PFSK-1 (cell line): Measurements from ENCODE around the gene UFSP1.

Source experiments
- FOXP2 ChIP-seq: optimal IDR thresholded peaks from 2 replicates; pipeline ENCODE3; 2011; ENCODE audit warnings: borderline replicate concordance, control low read depth, inconsistent platforms; ENCODE audit not compliant: insufficient read depth; ENCODE audit errors: extremely low read length, extremely low read depth
- POLR2AphosphoS5 ChIP-seq: IDR thresholded peaks from 2 replicates; pipeline ENCODE4 v1.6.1; 2012; ENCODE audit warnings: low read depth, mild to moderate bottlenecking, control low read depth, low read length, moderate library complexity
- SIN3A ChIP-seq: IDR thresholded peaks from 2 replicates; pipeline ENCODE4 v1.6.1; 2012; ENCODE audit warnings: mild to moderate bottlenecking, low read length, moderate library complexity, borderline replicate concordance; ENCODE audit not compliant: insufficient read depth
- TAF1 ChIP-seq: IDR thresholded peaks from 2 replicates; pipeline ENCODE4 v1.6.1; 2012; ENCODE audit warnings: low read length, control low read depth, borderline replicate concordance; ENCODE audit not compliant: insufficient read depth
- TF ChIP-seq, protein P1 (sequence below), 2 experiments: IDR thresholded peaks; 2 replicates each; pipeline versions ENCODE4 v1.6.1 to v1.8.0; 2011 to 2012; ENCODE audit warnings: low read depth in 2 of 2, low read length in 2 of 2, control low read depth in 1 of 2, inconsistent platforms in 1 of 2, mild to moderate bottlenecking in 1 of 2, moderate library complexity in 1 of 2; ENCODE audit not compliant: insufficient read depth in 1 of 2

DNA sequence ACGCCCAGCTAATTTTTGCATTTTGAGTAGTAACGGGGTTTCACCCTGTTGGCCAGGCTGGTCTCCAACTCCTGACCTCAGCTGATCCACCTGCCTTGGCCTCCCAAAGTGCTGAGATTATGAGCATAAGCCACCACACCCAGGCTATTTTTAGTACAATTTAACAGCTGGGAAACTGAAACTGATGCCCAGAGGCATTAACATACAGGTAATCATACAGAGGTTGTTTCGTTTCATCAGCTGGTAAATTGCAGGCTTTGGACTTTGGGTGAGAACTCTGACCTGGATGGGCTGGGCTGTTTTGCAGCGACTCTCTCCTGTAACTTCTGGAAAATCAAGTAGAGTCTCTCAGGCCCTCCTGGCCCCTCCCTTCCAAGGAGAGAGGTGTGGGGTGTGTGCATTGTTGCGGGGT is 12.4 kb upstream of the UFSP1 start:
- TF ChIP-seq TAF1 (no peak), POLR2AphosphoS5 (no peak), SIN3A (no peak), FOXP2 (no peak)
- TF ChIP-seq, protein P1, sequence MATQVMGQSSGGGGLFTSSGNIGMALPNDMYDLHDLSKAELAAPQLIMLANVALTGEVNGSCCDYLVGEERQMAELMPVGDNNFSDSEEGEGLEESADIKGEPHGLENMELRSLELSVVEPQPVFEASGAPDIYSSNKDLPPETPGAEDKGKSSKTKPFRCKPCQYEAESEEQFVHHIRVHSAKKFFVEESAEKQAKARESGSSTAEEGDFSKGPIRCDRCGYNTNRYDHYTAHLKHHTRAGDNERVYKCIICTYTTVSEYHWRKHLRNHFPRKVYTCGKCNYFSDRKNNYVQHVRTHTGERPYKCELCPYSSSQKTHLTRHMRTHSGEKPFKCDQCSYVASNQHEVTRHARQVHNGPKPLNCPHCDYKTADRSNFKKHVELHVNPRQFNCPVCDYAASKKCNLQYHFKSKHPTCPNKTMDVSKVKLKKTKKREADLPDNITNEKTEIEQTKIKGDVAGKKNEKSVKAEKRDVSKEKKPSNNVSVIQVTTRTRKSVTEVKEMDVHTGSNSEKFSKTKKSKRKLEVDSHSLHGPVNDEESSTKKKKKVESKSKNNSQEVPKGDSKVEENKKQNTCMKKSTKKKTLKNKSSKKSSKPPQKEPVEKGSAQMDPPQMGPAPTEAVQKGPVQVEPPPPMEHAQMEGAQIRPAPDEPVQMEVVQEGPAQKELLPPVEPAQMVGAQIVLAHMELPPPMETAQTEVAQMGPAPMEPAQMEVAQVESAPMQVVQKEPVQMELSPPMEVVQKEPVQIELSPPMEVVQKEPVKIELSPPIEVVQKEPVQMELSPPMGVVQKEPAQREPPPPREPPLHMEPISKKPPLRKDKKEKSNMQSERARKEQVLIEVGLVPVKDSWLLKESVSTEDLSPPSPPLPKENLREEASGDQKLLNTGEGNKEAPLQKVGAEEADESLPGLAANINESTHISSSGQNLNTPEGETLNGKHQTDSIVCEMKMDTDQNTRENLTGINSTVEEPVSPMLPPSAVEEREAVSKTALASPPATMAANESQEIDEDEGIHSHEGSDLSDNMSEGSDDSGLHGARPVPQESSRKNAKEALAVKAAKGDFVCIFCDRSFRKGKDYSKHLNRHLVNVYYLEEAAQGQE (IDR thresholded peaks at IDR 0.05; ENCODE audit: insufficient read depth in 1 of 2, low read depth in 2 of 2, low read length in 2 of 2): no peak
